HG02970 (cell line): ENCODE results near the gene SQSTM1.
"Not testable (repeated sequence)": the region's sequence is repeated elsewhere in the genome, so short reads cannot be mapped to it uniquely, and the experiment has no call there.

Experiments
- ATAC-seq: cut with Tn5 transposase; IDR thresholded peaks from one replicate; pipeline ENCODE4 v1.9.1; 2021; ENCODE audit warnings: mild to moderate bottlenecking, moderate library complexity, moderate number of reproducible peaks; ENCODE audit not compliant: unreplicated experiment, low FRiP score

Gene SQSTM1

DNA sequence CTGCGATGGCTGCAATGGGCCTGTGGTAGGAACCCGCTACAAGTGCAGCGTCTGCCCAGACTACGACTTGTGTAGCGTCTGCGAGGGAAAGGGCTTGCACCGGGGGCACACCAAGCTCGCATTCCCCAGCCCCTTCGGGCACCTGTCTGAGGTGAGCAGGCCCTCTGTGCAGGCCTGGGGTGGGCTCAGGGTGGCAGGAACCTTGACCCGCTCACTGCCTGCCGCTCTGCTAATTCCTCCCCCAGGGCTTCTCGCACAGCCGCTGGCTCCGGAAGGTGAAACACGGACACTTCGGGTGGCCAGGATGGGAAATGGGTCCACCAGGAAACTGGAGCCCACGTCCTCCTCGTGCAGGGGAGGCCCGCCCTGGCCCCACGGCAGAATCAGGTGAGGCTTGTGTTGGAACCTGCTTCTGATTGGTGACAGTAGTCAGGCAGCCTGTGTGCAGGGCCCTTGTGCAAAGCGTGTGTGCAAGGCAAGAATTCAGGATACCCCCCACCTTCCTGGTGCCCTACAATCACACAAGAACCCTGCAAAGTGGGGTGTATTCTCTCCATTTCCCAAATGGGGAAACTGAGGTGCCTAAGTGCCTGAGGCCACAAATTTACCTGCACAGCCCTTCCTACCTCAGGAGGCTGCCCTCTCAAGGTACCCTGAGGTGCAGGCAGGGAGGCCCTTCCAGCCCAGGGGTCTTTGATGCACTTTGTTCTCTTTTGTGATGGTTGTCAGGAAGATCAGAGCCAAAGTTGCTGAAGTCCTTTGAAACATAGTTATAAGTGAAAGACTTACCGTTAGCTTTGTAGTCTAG is 3.4 kb downstream of the SQSTM1 start:
- ATAC-seq = no peak

DNA sequence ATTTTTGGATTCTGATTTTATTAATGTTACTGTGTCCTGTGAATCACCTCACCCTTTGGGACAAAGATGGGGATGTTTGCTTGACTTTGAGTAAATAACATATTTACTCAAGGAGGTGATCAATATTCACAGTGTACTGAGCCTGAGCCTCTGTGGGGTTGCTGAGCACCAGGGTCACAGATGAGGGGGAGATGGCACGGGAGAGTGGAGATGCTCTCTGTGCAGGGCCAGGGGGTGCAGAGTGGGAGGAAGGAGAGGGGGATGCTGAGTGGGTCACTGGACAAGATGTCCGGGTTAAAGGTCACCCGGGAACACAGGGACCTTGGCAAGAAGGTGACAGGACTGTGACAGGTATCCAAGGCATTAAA is 4.0 kb downstream of the SQSTM1 start:
- ATAC-seq = no peak

DNA sequence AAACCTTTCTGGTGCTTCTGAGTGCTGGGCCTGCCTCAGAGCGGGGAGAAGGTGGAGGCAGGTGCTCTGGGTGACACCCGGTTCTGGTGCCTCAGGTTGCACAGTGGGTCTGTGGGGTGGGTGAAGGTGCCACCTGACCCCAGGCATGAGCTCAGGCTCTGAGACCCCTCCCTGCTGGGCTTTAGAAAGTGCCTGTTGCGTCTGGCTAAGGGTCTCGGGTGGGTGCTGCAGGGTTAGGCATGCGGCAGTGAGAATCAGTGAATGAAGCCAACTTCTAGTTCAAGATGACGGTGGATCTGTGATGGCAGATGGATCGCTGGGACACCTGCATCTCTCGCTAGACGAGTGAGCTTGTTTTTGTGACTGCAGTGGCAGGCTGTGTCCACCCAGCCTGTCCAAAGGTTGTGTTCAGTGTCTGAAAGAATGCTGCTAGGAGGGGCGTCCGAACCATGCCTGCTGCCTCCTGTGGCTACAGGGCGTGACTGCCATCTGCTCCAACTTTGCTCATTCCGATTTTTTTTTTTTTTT is 5.0 kb downstream of the SQSTM1 start:
- no peak for ATAC-seq

DNA sequence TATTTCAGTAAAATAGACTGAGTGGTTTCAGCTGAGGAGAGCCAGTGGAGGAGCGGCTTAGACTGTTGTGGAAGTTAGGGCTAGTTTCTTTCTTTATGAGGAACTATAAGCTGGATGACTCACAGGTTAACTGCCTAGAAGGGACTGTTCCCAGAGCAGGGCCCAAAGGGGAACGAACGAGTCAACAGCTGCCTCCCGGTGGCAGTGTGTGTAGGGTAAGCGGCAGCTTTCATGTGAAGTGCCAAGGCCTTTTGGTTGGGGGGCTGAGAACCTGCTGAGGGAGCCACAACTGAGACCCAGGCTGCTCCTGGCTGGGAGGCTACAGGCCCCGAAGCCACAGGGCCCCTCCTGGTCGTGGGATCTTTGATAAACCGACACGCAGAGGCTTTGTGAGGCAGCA is 7.0 kb downstream of the SQSTM1 start:
- ATAC-seq = no peak

DNA sequence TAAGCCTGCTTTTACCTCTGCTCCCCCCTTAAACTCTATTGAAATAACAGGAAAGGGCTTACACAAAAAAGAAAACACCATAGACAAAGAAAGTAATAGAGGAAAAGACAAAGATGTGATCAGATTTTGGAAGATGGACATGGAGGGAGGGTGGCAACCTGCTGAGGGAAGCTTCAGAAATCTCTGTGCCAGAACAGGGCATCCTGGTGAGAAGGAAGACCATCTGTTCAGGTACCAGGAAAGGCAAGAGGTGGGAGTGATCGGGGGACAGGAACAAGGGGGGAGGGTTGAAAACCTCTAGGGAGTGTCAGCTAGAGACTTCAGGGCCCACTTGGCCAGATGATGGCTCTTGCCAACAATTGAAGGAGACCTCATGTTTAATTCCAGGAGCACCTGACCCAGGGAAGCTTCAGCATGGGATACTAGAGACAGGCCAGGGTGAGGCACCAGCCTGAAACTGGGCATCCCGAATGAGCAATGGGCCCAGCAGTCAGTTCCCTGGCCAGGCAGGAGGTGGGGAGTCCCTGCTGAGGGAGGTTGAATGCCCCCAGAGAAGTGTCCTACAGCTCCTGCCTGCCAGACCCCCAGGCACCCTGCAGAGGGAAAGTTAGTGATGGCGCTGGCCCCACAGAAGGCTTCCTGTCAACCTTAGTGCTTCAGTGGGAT is 8.2 kb downstream of the SQSTM1 start:
- no peak for ATAC-seq

DNA sequence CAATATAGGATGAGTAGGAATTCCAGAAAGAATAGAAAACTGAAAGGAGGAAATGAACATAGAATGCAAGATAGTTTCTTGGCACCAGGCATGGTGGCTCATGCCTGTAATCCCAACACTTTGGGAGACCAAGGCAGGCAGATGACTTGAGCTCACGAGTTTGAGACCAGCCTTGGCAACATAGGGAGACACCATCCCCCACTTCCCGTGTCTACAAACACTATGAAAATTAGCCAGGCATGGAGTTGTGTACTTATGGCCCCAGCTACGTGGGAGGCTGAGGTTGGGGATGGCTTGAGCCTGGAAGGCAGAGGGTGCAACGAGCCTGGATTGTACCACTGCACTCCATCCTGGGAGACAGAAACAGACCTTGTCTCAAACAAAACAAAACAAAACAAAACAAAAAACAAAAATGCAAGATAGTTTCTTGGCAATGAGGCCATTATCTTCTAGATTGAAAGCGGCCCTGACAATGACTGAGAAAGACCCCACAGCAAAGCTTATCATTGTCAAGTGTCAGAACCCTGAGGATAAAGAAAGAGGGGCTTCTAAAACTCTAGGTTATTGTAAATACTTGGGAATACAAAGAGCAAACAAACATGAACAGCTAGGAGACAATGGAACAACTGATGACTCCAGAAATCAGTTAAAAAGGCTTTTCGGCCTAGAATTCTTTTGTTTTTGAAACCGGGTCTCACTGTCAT is 9.2 kb downstream of the SQSTM1 start:
- no peak for ATAC-seq

DNA sequence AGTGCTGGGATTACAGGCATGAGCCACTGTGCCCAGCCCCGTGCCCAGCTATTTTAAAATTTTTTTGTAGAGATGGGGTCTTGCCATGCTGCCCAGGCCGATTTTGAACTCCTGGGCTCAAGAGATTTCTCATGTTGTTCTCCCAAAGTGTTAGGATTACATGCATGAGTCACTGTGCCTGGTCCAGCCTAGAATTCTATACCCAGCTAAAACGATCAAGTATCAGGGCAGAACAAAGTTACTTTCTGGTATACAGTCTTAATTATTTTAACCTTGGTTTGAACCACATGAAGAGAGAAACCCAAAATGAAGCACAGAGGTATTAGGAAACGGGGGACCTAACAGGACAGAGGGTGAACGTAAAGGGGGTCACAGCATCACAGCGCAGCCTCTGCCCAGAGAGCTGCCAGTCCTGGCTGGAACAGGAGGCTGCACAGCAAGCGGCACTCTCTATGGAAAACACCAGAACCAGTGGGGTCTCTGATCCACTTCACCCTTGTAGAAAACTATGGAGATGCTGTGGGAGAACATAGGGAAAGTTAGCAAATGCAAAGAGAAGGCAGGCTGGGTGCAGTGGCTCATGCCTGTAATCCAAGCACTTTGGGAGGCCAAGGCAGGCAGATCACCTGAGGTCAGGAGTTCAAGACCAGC is 10.2 kb downstream of the SQSTM1 start:
- no peak for ATAC-seq

DNA sequence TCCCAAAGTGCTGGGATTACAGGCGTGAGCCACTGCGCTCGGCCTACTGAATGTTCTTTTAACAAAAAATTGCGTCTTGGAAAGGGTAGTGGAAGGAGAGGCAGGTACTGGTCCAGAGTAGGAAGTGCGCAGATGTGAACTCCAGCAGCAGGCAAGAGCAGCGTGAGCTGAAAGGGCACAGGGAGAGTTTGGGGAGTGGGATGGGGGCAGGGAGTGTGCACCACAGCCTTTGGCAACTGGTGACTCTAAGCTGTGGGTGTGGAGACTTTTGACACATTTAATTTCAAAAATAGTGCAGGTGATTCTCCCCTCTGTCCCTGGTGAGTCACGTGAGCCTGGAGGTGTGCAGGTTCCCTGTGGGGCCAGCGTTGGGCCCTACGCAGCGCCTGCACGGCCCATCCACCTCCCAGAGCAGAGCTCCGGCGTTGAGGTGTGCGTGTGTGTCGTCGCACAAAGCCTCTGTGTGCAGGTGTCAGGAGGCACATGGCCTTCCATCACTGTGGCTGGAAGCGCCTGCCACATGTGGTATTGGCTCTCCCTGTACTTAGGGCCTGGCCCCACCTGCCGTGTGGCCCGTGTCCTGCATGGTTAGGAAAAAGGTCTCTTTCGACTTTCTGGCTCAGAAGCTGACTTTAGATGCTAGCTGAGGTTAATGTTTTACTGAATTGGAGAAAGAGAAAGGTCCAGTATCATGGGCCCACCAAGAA is 11.5 kb downstream of the SQSTM1 start:
- no peak for ATAC-seq

DNA sequence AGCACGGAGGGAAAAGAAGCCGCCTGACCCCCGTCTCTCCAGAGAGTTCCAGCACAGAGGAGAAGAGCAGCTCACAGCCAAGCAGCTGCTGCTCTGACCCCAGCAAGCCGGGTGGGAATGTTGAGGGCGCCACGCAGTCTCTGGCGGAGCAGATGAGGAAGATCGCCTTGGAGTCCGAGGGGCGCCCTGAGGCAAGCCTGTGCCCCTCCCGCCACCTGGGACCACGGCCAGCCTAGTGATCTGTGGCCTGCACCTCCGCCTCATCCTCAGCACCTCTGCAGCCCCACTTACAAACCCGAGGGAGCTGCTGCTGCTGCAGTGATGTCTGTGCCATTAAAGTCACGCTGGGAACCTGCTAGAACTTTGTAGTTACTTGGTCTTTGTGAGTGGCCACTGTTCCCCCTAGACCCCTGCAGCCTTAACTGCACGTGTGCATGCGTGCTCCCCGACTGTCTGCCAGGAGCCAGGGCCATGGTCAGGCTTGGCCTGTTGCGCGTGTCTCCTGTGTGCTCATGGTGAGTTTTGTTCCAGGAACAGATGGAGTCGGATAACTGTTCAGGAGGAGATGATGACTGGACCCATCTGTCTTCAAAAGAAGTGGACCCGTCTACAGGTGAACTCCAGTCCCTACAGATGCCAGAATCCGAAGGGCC is 12.5 kb downstream of the SQSTM1 start:
- ATAC-seq = no peak

DNA sequence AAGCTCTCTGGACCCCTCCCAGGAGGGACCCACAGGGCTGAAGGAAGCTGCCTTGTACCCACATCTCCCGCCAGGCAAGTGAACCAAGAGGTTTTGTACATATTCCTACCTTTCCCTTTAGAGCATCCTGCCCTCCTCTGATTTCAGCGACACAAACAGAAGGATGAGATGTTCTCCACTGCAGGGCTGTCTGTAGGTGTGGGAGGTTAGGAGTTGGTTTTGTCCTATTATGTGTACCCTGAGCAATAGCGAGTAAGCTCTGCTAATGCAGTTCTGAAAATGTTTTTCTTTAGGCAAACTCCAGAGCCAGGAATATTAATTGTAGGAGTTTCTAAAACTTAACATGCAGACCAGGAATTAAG is 13.0 kb downstream of the SQSTM1 start:
- no peak for ATAC-seq

DNA sequence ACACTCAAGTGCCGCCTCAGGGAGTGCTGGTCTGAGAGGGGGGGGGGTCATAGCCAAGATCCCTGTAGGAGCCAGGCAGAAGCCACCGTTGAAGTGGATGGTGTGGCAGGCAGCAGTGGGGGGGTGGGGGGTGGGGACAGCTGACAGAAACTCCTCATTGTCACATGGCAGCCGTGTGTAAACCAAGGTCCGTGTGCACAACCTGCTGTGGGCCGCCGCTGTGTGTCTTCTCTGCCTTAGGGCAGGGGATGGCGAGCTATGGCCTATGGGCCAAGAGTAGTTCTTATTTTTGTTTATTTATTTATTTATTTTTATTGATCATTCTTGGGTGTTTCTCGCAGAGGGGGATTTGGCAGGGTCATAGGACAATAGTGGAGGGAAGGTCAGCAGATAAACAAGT is 13.4 kb downstream of the SQSTM1 start:
- ATAC-seq = no peak

DNA sequence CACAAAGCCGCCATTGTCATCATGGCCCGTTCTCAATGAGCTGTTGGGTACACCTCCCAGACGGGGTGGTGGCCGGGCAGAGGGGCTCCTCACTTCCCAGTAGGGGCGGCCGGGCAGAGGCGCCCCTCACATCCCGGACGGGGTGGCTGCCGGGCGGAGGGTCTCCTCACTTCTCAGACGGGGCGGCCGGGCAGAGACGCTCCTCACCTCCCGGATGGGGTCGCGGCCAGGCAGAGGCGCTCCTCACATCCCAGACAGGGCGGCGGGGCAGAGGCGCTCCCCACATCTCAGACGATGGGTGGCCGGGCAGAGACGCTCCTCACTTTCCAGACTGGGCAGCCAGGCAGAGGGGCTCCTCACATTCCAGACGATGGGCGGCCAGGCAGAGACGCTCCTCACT is 14.2 kb downstream of the SQSTM1 start:
- not testable (repeated sequence) for ATAC-seq

DNA sequence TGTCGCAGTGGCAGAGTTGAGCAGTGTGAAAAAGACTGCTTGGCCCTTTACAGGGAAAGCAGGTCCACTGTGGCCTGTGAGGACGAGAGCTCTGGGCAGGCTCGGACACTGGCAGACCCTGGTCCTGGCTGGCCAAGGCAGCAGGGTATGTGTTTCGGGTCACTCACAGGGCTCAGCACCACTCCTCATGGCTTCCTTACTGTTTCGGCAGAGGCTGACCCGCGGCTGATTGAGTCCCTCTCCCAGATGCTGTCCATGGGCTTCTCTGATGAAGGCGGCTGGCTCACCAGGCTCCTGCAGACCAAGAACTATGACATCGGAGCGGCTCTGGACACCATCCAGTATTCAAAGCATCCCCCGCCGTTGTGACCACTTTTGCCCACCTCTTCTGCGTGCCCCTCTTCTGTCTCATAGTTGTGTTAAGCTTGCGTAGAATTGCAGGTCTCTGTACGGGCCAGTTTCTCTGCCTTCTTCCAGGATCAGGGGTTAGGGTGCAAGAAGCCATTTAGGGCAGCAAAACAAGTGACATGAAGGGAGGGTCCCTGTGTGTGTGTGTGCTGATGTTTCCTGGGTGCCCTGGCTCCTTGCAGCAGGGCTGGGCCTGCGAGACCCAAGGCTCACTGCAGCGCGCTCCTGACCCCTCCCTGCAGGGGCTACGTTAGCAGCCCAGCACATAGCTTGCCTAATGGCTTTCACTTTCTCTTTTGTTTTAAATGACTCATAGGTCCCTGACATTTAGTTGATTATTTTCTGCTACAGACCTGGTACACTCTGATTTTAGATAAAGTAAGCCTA is 15.7 kb downstream of the SQSTM1 start:
- ATAC-seq = no peak

DNA sequence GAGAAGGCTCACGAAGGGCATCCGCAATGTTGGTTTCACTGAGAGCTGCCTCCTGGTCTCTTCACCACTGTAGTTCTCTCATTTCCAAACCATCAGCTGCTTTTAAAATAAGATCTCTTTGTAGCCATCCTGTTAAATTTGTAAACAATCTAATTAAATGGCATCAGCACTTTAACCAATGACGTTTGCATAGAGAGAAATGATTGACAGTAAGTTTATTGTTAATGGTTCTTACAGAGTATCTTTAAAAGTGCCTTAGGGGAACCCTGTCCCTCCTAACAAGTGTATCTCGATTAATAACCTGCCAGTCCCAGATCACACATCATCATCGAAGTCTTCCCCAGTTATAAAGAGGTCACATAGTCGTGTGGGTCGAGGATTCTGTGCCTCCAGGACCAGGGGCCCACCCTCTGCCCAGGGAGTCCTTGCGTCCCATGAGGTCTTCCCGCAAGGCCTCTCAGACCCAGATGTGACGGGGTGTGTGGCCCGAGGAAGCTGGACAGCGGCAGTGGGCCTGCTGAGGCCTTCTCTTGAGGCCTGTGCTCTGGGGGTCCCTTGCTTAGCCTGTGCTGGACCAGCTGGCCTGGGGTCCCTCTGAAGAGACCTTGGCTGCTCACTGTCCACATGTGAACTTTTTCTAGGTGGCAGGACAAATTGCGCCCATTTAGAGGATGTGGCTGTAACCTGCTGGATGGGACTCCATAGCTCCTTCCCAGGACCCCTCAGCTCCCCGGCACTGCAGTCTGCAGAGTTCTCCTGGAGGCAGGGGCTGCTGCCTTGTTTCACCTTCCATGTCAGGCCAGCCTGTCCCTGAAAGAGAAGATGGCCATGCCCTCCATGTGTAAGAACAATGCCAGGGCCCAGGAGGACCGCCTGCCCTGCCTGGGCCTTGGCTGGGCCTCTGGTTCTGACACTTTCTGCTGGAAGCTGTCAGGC is 16.6 kb downstream of the SQSTM1 start:
- no peak for ATAC-seq

DNA sequence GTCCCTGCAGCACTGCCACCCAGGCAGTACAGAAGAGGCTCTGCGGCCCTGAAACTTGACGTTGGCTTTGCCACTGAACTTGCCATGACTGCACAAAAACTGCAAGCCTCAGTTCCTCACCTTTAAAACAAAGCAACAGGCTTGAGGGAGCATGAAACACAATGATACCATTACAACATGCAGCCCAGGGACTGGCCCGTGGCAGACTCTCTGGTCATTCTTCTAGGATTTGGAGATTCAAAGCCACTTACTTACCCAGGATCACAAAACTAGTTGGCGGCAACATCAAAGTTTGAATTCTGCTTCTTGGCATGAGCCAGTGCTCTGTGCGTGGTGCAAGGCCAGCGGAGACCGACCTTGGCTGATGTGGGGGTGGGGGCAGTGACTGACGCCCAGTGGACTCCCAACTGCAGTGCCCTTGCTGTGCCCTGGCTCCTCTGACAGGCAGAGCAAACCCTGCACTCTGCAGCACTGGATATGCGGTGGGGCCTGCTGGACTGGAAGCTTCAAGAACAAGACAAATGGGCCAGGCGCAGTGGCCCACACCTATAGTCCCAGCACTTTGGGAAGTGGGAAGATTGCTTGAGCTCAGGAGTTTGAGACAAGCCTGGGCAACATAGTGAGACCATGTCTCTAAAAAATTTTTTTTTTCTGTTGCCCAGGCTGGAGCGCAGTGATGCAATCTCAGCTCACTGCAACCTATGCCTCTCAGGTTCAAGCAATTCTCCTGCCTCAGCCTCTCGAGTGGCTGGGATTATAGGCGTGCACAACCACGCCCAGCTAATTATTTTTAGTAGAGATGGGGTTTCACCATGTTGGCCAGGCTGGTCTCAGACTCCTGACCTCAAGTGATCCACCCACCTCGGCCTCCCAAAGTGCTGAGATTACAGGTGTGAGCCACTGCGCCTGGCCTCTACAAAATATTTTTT is 18.9 kb downstream of the SQSTM1 start:
- no peak for ATAC-seq

DNA sequence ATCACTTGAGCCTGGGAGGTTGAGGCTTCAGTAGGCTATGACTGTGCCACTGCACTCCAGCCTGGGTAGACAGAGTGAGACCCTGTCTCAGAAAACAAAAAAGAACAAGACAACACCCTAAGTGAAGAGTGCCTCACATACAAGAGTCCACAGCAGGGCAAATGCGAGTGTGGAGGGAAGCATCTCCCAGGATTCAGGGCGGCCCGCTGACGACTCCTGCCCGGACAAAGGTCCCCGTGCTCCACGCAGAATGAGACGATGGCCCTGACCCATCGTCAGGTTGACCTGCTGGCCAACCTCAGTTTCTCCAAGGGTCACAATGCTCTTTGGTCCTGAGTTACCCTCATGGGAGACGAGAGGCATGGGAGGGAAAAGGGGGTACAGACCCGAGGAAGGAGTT is 19.6 kb downstream of the SQSTM1 start:
- ATAC-seq = no peak

DNA sequence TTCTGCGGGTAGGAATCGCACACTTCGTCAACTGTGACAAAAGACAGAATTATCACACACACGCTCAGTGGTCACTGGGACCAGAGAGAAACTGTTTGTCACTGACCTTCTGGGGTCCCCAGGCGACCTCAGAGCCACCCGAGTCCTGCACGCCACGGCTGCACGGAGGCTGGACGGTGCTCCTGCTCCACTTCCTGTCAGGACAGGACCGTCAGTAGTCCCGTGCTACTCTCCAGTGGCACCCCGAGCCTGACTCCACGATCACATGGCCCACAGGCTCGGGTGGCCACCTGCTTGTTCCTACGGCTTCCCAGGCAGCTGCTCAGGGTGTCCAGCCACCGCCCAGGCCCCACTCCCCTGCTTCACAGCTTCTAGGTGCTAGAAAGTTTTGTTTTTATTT is 20.1 kb downstream of the SQSTM1 start:
- no peak for ATAC-seq
